IMR-90 (cell line): ENCODE data around the gene C1QL4. TPM values are rescaled to one million over a fixed set of nuclear protein-coding genes. Genes with fewer than 3 reads are reported as not detected.

Experiments
- ATAC-seq: fragments of 200-7000 bp; cut with Tn5 transposase; 2 replicates; pipeline ENCODE4 v1.9.1; 2020; ENCODE audit warnings: low read depth, mild to moderate bottlenecking, moderate library complexity
- BruUV-seq: library from RNA; stranded (reverse); fragments of 400-500 nt; replicated peaks from 2 replicates; lab custom pipeline; 2021; lab: Mats Ljungman, UMichigan
- CTCF ChIA-PET: fragments of 300-600 bp; formaldehyde crosslinking; extraction: SDS; loops from one replicate; lab custom pipeline; 2021; ENCODE audit warnings: antibody characterized with exemption; lab: Yijun Ruan, JAX
- POLR2A ChIA-PET: fragments of 300-600 bp; sonication (Branson Sonifier 250); formaldehyde crosslinking; loops from one replicate; lab custom pipeline; 2022; ENCODE audit warnings: antibody characterized with exemption; ENCODE audit not compliant: unreplicated experiment; lab: Charles Lee
- DNase-seq: peaks from one replicate; pipeline ENCODE4 v3.0.0; 2013
- H2AFZ ChIP-seq: replicated peaks from 2 replicates; pipeline ENCODE3; 2013; ENCODE audit warnings: low read length, mild to moderate bottlenecking; ENCODE audit not compliant: poor library complexity
- H2AK5ac ChIP-seq: 2 replicates; pipeline ENCODE4 v1.6.1; 2013; ENCODE audit warnings: low read depth, low read length, inconsistent platforms
- H2AK9ac ChIP-seq: replicated peaks from 2 replicates; pipeline ENCODE3; 2013; ENCODE audit warnings: mild to moderate bottlenecking, low read depth, low read length, moderate library complexity; ENCODE audit not compliant: poor library complexity
- H2BK120ac ChIP-seq: 2 replicates; pipeline ENCODE4 v1.6.1; 2013; ENCODE audit warnings: low read depth, low read length, inconsistent platforms
- H2BK15ac ChIP-seq: 3 replicates; pipeline ENCODE4 v1.6.1; 2013; ENCODE audit warnings: low read depth, low read length, inconsistent platforms
- H2BK20ac ChIP-seq: 2 replicates; pipeline ENCODE4 v1.6.1; 2013; ENCODE audit warnings: low read depth, mild to moderate bottlenecking, inconsistent platforms, low read length, moderate library complexity
- H2BK5ac ChIP-seq: 2 replicates; pipeline ENCODE4 v1.6.1; 2013; ENCODE audit warnings: mild to moderate bottlenecking, low read depth, low read length, inconsistent platforms; ENCODE audit not compliant: poor library complexity, severe bottlenecking
- H3K14ac ChIP-seq: replicated peaks from 2 replicates; pipeline ENCODE4 v1.6.1; 2013; ENCODE audit warnings: low read depth, low read length, inconsistent platforms
- H3K18ac ChIP-seq: 2 replicates; pipeline ENCODE4 v1.6.1; 2013; ENCODE audit warnings: low read depth, low read length, control low read depth
- H3K23ac ChIP-seq: 2 replicates; pipeline ENCODE4 v1.6.1; 2013; ENCODE audit warnings: low read depth, low read length, inconsistent platforms
- H3K27ac ChIP-seq: 2 replicates; pipeline ENCODE4 v1.5.1; 2013; ENCODE audit warnings: mild to moderate bottlenecking, control low read depth, low read length; ENCODE audit not compliant: insufficient read depth
- H3K27me3 ChIP-seq: 2 replicates; pipeline ENCODE4 v1.6.1; 2013; ENCODE audit warnings: low read length; ENCODE audit not compliant: control insufficient read depth, insufficient read depth
- H3K36me3 ChIP-seq: 2 replicates; pipeline ENCODE4 v1.6.1; 2013; ENCODE audit warnings: low read length, mixed read lengths; ENCODE audit not compliant: control insufficient read depth, insufficient read depth
- H3K4ac ChIP-seq: 2 replicates; pipeline ENCODE4 v1.6.1; 2013; ENCODE audit warnings: low read depth, low read length, inconsistent platforms
- H3K4me1 ChIP-seq: 2 replicates; pipeline ENCODE4 v1.6.1; 2013; ENCODE audit warnings: low read length, mixed read lengths; ENCODE audit not compliant: control insufficient read depth, insufficient read depth
- H3K4me2 ChIP-seq: 2 replicates; pipeline ENCODE4 v1.6.1; 2013; ENCODE audit warnings: low read depth, mild to moderate bottlenecking, control low read depth, low read length, moderate library complexity
- H3K4me3 ChIP-seq: 2 replicates; pipeline ENCODE4 v1.5.1; 2013; ENCODE audit warnings: low read depth, mild to moderate bottlenecking, control low read depth, low read length, moderate library complexity; ENCODE audit not compliant: insufficient read depth
- H3K56ac ChIP-seq: 2 replicates; pipeline ENCODE4 v1.6.1; 2013; ENCODE audit warnings: low read length, inconsistent platforms; ENCODE audit not compliant: insufficient read depth; ENCODE audit errors: extremely low read depth
- H3K79me1 ChIP-seq, 2 experiments: 2 replicates each; pipeline ENCODE4 v1.6.1; 2013; ENCODE audit warnings: low read length in 2 of 2, inconsistent platforms in 1 of 2, low read depth in 1 of 2
- H3K9ac ChIP-seq: 2 replicates; pipeline ENCODE4 v1.6.1; 2013; ENCODE audit warnings: low read depth, low read length, control low read depth
- H3K9me1 ChIP-seq: 2 replicates; pipeline ENCODE4 v1.6.1; 2013; ENCODE audit warnings: low read length, inconsistent platforms; ENCODE audit not compliant: insufficient read depth
- H3K9me3 ChIP-seq: 2 replicates; pipeline ENCODE4 v1.6.1; 2013; ENCODE audit warnings: low read length; ENCODE audit not compliant: control insufficient read depth, insufficient read depth
- H4K20me1 ChIP-seq: 2 replicates; pipeline ENCODE4 v1.6.1; 2013; ENCODE audit warnings: low read length, inconsistent platforms; ENCODE audit not compliant: insufficient read depth
- H4K5ac ChIP-seq: 2 replicates; pipeline ENCODE4 v1.6.1; 2013; ENCODE audit warnings: mild to moderate bottlenecking, low read depth, low read length, control low read depth
- H4K8ac ChIP-seq, 2 experiments: 2 replicates each; pipeline ENCODE4 v1.6.1; 2013; ENCODE audit warnings: low read depth in 2 of 2, low read length in 2 of 2, control low read depth in 1 of 2, inconsistent platforms in 1 of 2
- H4K91ac ChIP-seq: 2 replicates; pipeline ENCODE4 v1.6.1; 2013; ENCODE audit warnings: low read depth, low read length, inconsistent platforms; ENCODE audit not compliant: insufficient read depth
- MAFK ChIP-seq: IDR thresholded peaks from 2 replicates; pipeline ENCODE4 v1.6.1; 2012; ENCODE audit warnings: low read depth, low read length, improper control_type of control experiment
- POLR2A ChIP-seq: IDR thresholded peaks from 2 replicates; pipeline ENCODE4 v1.6.1; 2012; ENCODE audit warnings: mild to moderate bottlenecking, low read depth, low read length
- WGBS, 2 experiments: methylation state at CpG; one replicate each; pipeline versions ENCODE4 v1.1.5 to v1.1.7; 2013; ENCODE audit warnings: missing lambda C conversion rate in 2 of 2; ENCODE audit not compliant: insufficient read length in 1 of 2; ENCODE audit errors: extremely low coverage in 2 of 2; 5-methylcytosine and 5-hydroxymethylcytosine counted together
- dilution Hi-C: fragments of 300-500 bp; cut with HindIII; formaldehyde crosslinking; loops from one replicate; pipeline ENCODE4 v1.14.3; 2018; ENCODE audit warnings: low sequenced_read_pairs; ENCODE audit not compliant: unreplicated experiment
- in situ Hi-C: fragments of 300-500 bp; cut with MboI; formaldehyde crosslinking; loops from 3 replicates; pipeline ENCODE4 v1.14.3; 2019; ENCODE audit warnings: low sequenced_read_pairs, inconsistent platforms, mixed read lengths
- intact Hi-C: fragments of 100-400 bp; cut with micrococcal nuclease; formaldehyde crosslinking; loops from 2 replicates; pipeline ENCODE4 v1.10.0; 2022
- polyA plus RNA-seq, 3 experiments: library from polyadenylated mRNA; depleted of rRNA; stranded (reverse); fragments of >200 nt; gene quantifications; 2 replicates each; pipeline ENCODE4 v1.2.3, GENCODE V29; 2012; ENCODE audit warnings: low replicate concordance in 1 of 3
- total RNA-seq: library from RNA; depleted of rRNA; stranded (reverse); fragments of >200 nt; gene quantifications from 2 replicates; pipeline ENCODE4 v1.2.3, GENCODE V29; 2012

The C1QL4 gene
- total and polyA plus RNA-seq, 2 of the 4 experiments (the other 2 are of a cell fraction) = 0.18 to 0.46 TPM

- ATAC-seq (no peak), DNase-seq (no peak)
- H3K4ac ChIP-seq = no peak overlapping the region
- H3K14ac ChIP-seq = no peak overlapping the region
- ChIA-PET CTCF (no interaction called here), POLR2A (no interaction called here)
- H2BK20ac ChIP-seq = no peak overlapping the region
- H4K20me1 ChIP-seq = no peaks in the 10 kb centered on the region
- no peak overlapping the region for H2BK15ac ChIP-seq
- H3K79me1 ChIP-seq = peaks cover 9 to 35% of the 10 kb centered on the region in 2 experiments; a peak in 3 of 4 replicates
- no peak overlapping the region for H4K5ac ChIP-seq
- no peak overlapping the region for H4K91ac ChIP-seq
- in situ Hi-C loops (no loop called here), intact Hi-C loops (no loop called here), dilution Hi-C loops (no loop called here)
- no peak overlapping the region for H2BK120ac ChIP-seq
- no TSS peak for BruUV-seq
- H3K18ac ChIP-seq = no peak overlapping the region
- H3K56ac ChIP-seq = no peak overlapping the region
- H2AK5ac ChIP-seq = no peak overlapping the region
- H3K27ac ChIP-seq = no peak overlapping the region
- no peak overlapping the region for H3K9ac ChIP-seq
- H3K4me1 ChIP-seq = peaks cover 6% of the 10 kb centered on the region; the same call in 1 of the 2 replicates
- no peak overlapping the region for H3K4me3 ChIP-seq
- H3K9me3 ChIP-seq = no peaks in the 10 kb centered on the region
- no peak overlapping the region for H2AK9ac ChIP-seq
- no peak for TF ChIP-seq POLR2A
- TF ChIP-seq MAFK = no peak
- H4K8ac ChIP-seq = no peak overlapping the region
- H3K23ac ChIP-seq = no peak overlapping the region
- H2AFZ ChIP-seq = no peak overlapping the region
- H3K4me2 ChIP-seq = no peak overlapping the region
- H3K9me1 ChIP-seq = no peaks in the 10 kb centered on the region
- H2BK5ac ChIP-seq = no peak overlapping the region
- H3K27me3 ChIP-seq = no peaks in the 10 kb centered on the region
- H3K36me3 ChIP-seq = peaks cover 6% of the 10 kb centered on the region
- no CpG with 5 or more reads among the region's 2 CpGs for WGBS, 2 experiments
These were observed 9.1 kb downstream of the C1QL4 start for GRCh38 chr12:49327887-49328286.
